ENCODE results near the gene UROC1. TPM values are rescaled to one million over a fixed set of nuclear protein-coding genes. Genes with fewer than 3 reads are reported as not detected.
A peak's percentile ranks its signal among the peaks of the same experiment; 100 is the strongest.

Gene UROC1
- total RNA-seq, 2 donors from 2014 or later, result not detected

GRCh38 chr3:126487151-126487771, 30.3 kb downstream of the UROC1 start:
- Histone ChIP-seq H3K4me1 (peaks cover 0 to 11% of the 10 kb centered on the region in 2 donors), H3K9me3 (no peaks in the 10 kb centered on the region), H3K27ac (no peak overlapping the region), H3K36me3 (no peaks in the 10 kb centered on the region), H3K27me3 (no peaks in the 10 kb centered on the region), H3K4me3 (no peak overlapping the region)
- no peak for DNase-seq (ENCODE audit: low spot score)
- peak in 1 of 2 donors; percentile 31 for TF ChIP-seq CTCF (IDR thresholded peaks at IDR 0.05)

- no peak for TF ChIP-seq CTCF (IDR thresholded peaks at IDR 0.05)
- H3K27me3 ChIP-seq, result no peaks in the 10 kb centered on the region
- H3K4me1 ChIP-seq, result peaks cover 0 to 11% of the 10 kb centered on the region in 2 donors
- no peak for DNase-seq (ENCODE audit: low spot score)
- H3K36me3 ChIP-seq, result no peaks in the 10 kb centered on the region
- no peaks in the 10 kb centered on the region for H3K9me3 ChIP-seq
- H3K27ac ChIP-seq, result no peak overlapping the region
- no peak overlapping the region for H3K4me3 ChIP-seq
Observed at GRCh38 chr3:126486360-126486847, 31.2 kb downstream of the UROC1 start.

DNA sequence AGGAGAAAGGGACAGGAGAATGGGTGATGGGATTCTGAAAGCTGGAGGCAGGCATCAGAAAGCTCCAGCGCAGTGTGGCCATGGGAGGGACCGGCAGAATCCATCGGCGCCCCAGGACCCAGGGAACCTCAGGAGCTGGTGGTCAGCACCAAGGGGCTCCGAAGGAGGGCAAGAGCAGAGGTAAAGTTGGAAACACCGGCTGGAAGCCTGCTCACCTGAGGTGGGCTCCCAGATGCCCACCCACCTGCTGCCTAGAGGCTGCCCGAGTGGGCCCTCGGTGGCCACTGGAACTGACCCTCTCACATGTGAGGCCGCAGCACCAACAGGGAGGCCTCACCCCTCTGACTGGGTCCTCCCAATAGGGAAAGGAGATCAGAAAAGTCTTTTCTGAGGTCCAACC, 31.6 kb downstream of the UROC1 start:
- no peak for TF ChIP-seq CTCF (IDR thresholded peaks at IDR 0.05)
- no peaks in the 10 kb centered on the region for H3K9me3 ChIP-seq
- H3K4me3 ChIP-seq, result no peak overlapping the region
- no peaks in the 10 kb centered on the region for H3K36me3 ChIP-seq
- H3K27me3 ChIP-seq, result no peaks in the 10 kb centered on the region
- H3K4me1 ChIP-seq, result peaks cover 0 to 11% of the 10 kb centered on the region in 2 donors
- H3K27ac ChIP-seq, result no peak overlapping the region
- DNase-seq (ENCODE audit: low spot score), result no peak

DNA sequence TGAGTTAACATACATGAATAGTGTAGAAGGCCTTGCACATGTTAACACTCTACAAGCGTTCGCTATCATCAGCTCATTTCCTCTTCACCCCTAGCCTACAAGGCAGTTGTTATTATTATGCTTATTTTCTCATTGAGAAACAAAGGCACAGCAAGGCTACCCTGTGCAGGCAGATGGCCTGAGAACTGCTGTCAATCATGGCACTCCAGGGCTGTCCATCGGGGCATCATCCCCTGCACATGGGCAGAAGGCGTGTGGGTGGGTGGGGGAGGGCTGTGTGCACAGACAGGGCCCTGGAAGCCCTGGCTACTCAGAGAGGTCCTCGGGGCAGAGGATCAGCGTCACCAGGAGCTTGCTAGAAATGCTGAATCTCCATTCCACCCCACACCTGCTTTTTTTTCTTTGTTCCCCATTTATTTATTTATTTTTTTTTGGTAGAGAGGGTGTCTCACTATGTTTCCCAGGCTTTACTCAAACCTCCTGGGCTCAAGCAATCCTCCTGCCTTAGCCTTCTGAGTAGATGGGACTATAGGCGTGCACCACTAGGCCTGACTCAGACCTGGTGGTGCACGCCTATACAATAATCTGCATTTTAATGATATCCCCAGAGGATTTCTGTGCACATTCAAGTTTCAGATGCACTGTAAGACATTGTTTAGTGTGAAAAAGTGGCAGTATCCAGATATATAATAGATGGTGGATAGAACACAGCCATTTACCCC, 32.2 kb downstream of the UROC1 start:
- TF ChIP-seq CTCF (IDR thresholded peaks at IDR 0.05), result no peak
- H3K36me3 ChIP-seq, result no peaks in the 10 kb centered on the region
- peaks cover 0 to 11% of the 10 kb centered on the region in 2 donors for H3K4me1 ChIP-seq
- H3K27me3 ChIP-seq, result no peaks in the 10 kb centered on the region
- H3K27ac ChIP-seq, result no peak overlapping the region
- no peak for DNase-seq (ENCODE audit: low spot score)
- H3K9me3 ChIP-seq, result no peaks in the 10 kb centered on the region
- no peak overlapping the region for H3K4me3 ChIP-seq

DNA sequence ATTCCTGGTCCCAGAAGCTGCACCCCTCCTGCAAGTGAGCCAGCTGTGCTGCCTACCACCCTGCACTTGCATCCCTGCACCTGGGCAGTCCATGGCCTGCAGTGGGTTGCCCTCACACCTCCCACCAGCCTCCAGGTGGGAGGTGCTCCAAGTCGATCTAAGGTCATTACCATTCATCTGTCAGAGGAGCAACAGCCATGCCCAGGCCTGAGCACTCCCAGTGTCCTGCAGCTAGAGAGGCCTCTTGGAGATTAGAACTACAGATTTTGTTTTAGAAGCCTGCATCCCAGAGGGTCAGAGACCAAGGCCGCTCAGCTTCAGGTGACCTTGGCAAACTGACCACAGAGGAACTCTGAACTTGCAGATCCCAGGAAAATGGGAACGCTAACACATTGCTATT, 32.9 kb downstream of the UROC1 start:
- TF ChIP-seq CTCF (IDR thresholded peaks at IDR 0.05), result no peak
- H3K4me3 ChIP-seq, result no peak overlapping the region
- no peaks in the 10 kb centered on the region for H3K27me3 ChIP-seq
- H3K4me1 ChIP-seq, result peaks cover 0 to 11% of the 10 kb centered on the region in 2 donors
- H3K27ac ChIP-seq, result no peak overlapping the region
- H3K9me3 ChIP-seq, result no peaks in the 10 kb centered on the region
- no peaks in the 10 kb centered on the region for H3K36me3 ChIP-seq
- DNase-seq (ENCODE audit: low spot score), result no peak

All from right atrium auricular region (tissue), 2 donors.